Neural cell (in vitro differentiated cells): ENCODE data around the gene MIGA1. TPM values are rescaled to one million over a fixed set of nuclear protein-coding genes. Genes with fewer than 3 reads are reported as not detected.

ENCODE experiments used
- H2AFZ ChIP-seq: fragments of 200-600, 300-800 bp; sonication (generic), shearing (Covaris generic); 2 replicates; pipeline ENCODE4 v1.6.0; 2014; ENCODE audit warnings: low read depth, mild to moderate bottlenecking, antibody characterized with exemption, low read length, moderate library complexity
- H3F3A ChIP-seq: fragments of 200-600 bp; shearing (Covaris generic); 2 replicates; pipeline ENCODE4 v1.6.1; 2016; ENCODE audit warnings: mild to moderate bottlenecking, moderate library complexity, mixed read lengths, antibody characterized with exemption, low read length; ENCODE audit not compliant: insufficient read depth, poor library complexity, severe bottlenecking
- H3K27ac ChIP-seq: fragments of 200-600, 300-800 bp; sonication (generic), shearing (Covaris generic); 2 replicates; pipeline ENCODE4 v1.5.1; 2014; ENCODE audit warnings: mild to moderate bottlenecking, low read length, moderate library complexity
- H3K27me3 ChIP-seq: fragments of 300-800, 200-600 bp; sonication (generic), shearing (Covaris generic); 2 replicates; pipeline ENCODE4 v1.6.0; 2014; ENCODE audit warnings: mild to moderate bottlenecking, low read depth, low read length, moderate library complexity; ENCODE audit not compliant: insufficient read depth
- H3K36me3 ChIP-seq: fragments of 300-800, 200-600 bp; sonication (generic), shearing (Covaris generic); 2 replicates; pipeline ENCODE4 v1.5.1; 2014; ENCODE audit warnings: mild to moderate bottlenecking, antibody characterized with exemption, low read length, moderate library complexity; ENCODE audit not compliant: insufficient read depth
- H3K4me2 ChIP-seq: fragments of 300-800, 200-600 bp; sonication (generic), shearing (Covaris generic); 2 replicates; pipeline ENCODE4 v1.6.0; 2014; ENCODE audit warnings: mild to moderate bottlenecking, low read length
- H3K4me3 ChIP-seq: fragments of 300-800, 200-600 bp; sonication (generic), shearing (Covaris generic); 2 replicates; pipeline ENCODE4 v1.5.1; 2014; ENCODE audit warnings: mild to moderate bottlenecking, low read length, moderate library complexity
- H3K79me2 ChIP-seq: fragments of 200-600 bp; shearing (Covaris generic); replicated peaks from 2 replicates; pipeline ENCODE4 v1.6.0; 2014; ENCODE audit warnings: mild to moderate bottlenecking, low read length, moderate library complexity; ENCODE audit not compliant: insufficient read depth
- H3K9ac ChIP-seq: fragments of 300-800, 200-600 bp; sonication (generic), shearing (Covaris generic); 2 replicates; pipeline ENCODE4 v1.6.1; 2016; ENCODE audit warnings: mild to moderate bottlenecking, low read length, mixed read lengths
- H3K9me2 ChIP-seq: fragments of 200-600 bp; shearing (Covaris generic); 2 replicates; pipeline ENCODE4 v1.6.1; 2016; ENCODE audit warnings: mild to moderate bottlenecking, low read length, mixed read lengths; ENCODE audit not compliant: insufficient read depth
- H3K9me3 ChIP-seq: fragments of 200-600, 300-800 bp; sonication (generic), shearing (Covaris generic); 2 replicates; pipeline ENCODE4 v1.6.1; 2016; ENCODE audit warnings: mild to moderate bottlenecking, mixed run types, low read length, moderate library complexity, mixed read lengths
- H4K20me1 ChIP-seq: fragments of 200-600 bp; shearing (Covaris generic); 2 replicates; pipeline ENCODE4 v1.6.1; 2016; ENCODE audit warnings: mild to moderate bottlenecking, mixed run types; ENCODE audit not compliant: insufficient read depth
- EP300 ChIP-seq: fragments of 450-650 bp; conservative IDR thresholded peaks from 2 replicates; pipeline ENCODE4 v1.6.1; 2014; ENCODE audit warnings: antibody characterized with exemption, mild to moderate bottlenecking, moderate library complexity; ENCODE audit not compliant: poor library complexity, severe bottlenecking
- EZH2 ChIP-seq: fragments of 200-600, 300-800 bp; shearing (Covaris generic), sonication (generic); IDR thresholded peaks from 2 replicates; pipeline ENCODE4 v1.6.1; 2014; ENCODE audit warnings: antibody characterized with exemption, low read length, borderline replicate concordance, mild to moderate bottlenecking; ENCODE audit not compliant: insufficient read depth, poor library complexity, severe bottlenecking
- MXI1 ChIP-seq: fragments of 450-650 bp; conservative IDR thresholded peaks from 2 replicates; pipeline ENCODE4 v1.6.1; 2014; ENCODE audit warnings: antibody characterized with exemption, mild to moderate bottlenecking; ENCODE audit not compliant: poor library complexity, severe bottlenecking
- POLR2AphosphoS5 ChIP-seq: IDR thresholded peaks from 2 replicates; pipeline ENCODE4 v1.6.1; 2012
- RAD21 ChIP-seq: fragments of 450-650 bp; conservative IDR thresholded peaks from 2 replicates; pipeline ENCODE4 v1.6.1; 2014; ENCODE audit warnings: antibody characterized with exemption, mild to moderate bottlenecking, moderate library complexity
- SMC3 ChIP-seq: fragments of 450-650 bp; conservative IDR thresholded peaks from 2 replicates; pipeline ENCODE4 v1.6.1; 2014; ENCODE audit warnings: antibody characterized with exemption, mild to moderate bottlenecking, moderate library complexity; ENCODE audit not compliant: poor library complexity
- TAF1 ChIP-seq: IDR thresholded peaks from 2 replicates; pipeline ENCODE4 v1.6.1; 2012; ENCODE audit warnings: low read depth
- polyA plus RNA-seq: library from polyadenylated mRNA; depleted of rRNA; stranded (reverse); fragments of >200 nt; gene quantifications from 2 replicates; pipeline ENCODE4 v1.2.3, GENCODE V29; 2014
- TF ChIP-seq, protein P1 (sequence below): fragments of 450-650 bp; IDR thresholded peaks from 2 replicates; pipeline ENCODE4 v1.5.1; 2014; ENCODE audit warnings: antibody characterized with exemption, mild to moderate bottlenecking, moderate library complexity; ENCODE audit not compliant: poor library complexity, severe bottlenecking
- TF ChIP-seq, protein P2 (sequence below): IDR thresholded peaks from 2 replicates; pipeline ENCODE4 v1.6.1; 2012; ENCODE audit warnings: borderline replicate concordance

The MIGA1 gene
- polyA plus RNA-seq, 1 donor from 2014 or later, result 10.8 TPM

DNA sequence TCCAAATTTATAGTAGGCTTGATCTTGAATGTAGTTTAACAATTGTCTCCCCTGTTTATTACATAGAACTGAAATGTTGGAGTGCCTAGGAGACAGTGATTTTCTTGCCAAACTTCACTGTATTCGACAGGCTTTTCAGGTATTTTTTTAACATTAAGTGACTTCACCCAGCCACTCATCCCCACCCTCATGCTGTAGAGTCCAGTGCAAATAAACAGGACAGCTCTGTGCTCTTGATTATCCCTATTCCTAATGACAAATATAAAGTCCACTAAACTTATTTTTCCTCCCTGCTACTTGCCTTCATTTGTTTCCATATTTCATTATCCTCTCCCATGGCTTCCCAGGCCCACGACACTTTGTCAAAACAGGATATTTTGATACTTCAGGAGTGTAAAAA, 79.8 kb downstream of the MIGA1 start:
- TF ChIP-seq SMC3, result no peak
- TF ChIP-seq EP300, result no peak
- TF ChIP-seq, protein P1, sequence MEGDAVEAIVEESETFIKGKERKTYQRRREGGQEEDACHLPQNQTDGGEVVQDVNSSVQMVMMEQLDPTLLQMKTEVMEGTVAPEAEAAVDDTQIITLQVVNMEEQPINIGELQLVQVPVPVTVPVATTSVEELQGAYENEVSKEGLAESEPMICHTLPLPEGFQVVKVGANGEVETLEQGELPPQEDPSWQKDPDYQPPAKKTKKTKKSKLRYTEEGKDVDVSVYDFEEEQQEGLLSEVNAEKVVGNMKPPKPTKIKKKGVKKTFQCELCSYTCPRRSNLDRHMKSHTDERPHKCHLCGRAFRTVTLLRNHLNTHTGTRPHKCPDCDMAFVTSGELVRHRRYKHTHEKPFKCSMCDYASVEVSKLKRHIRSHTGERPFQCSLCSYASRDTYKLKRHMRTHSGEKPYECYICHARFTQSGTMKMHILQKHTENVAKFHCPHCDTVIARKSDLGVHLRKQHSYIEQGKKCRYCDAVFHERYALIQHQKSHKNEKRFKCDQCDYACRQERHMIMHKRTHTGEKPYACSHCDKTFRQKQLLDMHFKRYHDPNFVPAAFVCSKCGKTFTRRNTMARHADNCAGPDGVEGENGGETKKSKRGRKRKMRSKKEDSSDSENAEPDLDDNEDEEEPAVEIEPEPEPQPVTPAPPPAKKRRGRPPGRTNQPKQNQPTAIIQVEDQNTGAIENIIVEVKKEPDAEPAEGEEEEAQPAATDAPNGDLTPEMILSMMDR, result no peak
- TF ChIP-seq TAF1, result no peak
- TF ChIP-seq RAD21, result no peak
- no peak for TF ChIP-seq POLR2AphosphoS5
- TF ChIP-seq MXI1, result no peak
- no peak for TF ChIP-seq EZH2
- TF ChIP-seq, protein P2, sequence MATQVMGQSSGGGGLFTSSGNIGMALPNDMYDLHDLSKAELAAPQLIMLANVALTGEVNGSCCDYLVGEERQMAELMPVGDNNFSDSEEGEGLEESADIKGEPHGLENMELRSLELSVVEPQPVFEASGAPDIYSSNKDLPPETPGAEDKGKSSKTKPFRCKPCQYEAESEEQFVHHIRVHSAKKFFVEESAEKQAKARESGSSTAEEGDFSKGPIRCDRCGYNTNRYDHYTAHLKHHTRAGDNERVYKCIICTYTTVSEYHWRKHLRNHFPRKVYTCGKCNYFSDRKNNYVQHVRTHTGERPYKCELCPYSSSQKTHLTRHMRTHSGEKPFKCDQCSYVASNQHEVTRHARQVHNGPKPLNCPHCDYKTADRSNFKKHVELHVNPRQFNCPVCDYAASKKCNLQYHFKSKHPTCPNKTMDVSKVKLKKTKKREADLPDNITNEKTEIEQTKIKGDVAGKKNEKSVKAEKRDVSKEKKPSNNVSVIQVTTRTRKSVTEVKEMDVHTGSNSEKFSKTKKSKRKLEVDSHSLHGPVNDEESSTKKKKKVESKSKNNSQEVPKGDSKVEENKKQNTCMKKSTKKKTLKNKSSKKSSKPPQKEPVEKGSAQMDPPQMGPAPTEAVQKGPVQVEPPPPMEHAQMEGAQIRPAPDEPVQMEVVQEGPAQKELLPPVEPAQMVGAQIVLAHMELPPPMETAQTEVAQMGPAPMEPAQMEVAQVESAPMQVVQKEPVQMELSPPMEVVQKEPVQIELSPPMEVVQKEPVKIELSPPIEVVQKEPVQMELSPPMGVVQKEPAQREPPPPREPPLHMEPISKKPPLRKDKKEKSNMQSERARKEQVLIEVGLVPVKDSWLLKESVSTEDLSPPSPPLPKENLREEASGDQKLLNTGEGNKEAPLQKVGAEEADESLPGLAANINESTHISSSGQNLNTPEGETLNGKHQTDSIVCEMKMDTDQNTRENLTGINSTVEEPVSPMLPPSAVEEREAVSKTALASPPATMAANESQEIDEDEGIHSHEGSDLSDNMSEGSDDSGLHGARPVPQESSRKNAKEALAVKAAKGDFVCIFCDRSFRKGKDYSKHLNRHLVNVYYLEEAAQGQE, result no peak
- H3K27ac ChIP-seq, result no peak overlapping the region
- no peak overlapping the region for H3K9ac ChIP-seq

DNA sequence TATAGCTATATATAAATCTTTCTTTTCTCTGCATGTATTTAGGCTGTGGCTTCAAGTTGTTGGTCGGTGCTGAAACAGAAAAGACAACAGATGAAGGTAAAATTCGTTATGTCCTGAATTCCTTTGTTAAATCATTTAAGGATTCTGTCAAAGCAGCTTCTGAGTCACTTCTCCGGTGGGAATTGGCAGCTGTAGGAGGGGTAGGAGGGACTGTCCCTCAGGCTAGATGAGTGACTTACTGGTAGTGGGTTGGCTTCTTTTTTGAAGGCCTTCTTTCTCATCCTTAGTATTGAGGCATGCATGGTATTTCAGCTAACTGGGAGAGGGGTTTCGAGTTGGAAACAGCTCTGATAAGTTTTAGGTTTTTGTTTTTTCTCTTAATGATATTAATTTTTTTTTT, 86.8 kb downstream of the MIGA1 start:
- no peak overlapping the region for H3K9ac ChIP-seq
- H3K27ac ChIP-seq, result no peak overlapping the region
- H3K79me2 ChIP-seq, result no peaks in the 10 kb centered on the region
- TF ChIP-seq POLR2AphosphoS5 (no peak), RAD21 (no peak), TAF1 (no peak), MXI1 (no peak), EZH2 (no peak), EP300 (no peak)
- TF ChIP-seq, protein P1, result no peak
- TF ChIP-seq, protein P2, result no peak
- H3K4me3 ChIP-seq, result no peak overlapping the region
- H3K9me3 ChIP-seq, result no peaks in the 10 kb centered on the region
- H3K4me2 ChIP-seq, result no peak overlapping the region
- no peaks in the 10 kb centered on the region for H4K20me1 ChIP-seq
- no peaks in the 10 kb centered on the region for H3F3A ChIP-seq
- H3K27me3 ChIP-seq, result no peaks in the 10 kb centered on the region
- H2AFZ ChIP-seq, result no peak overlapping the region
- no peaks in the 10 kb centered on the region for H3K9me2 ChIP-seq
- H3K36me3 ChIP-seq, result no peaks in the 10 kb centered on the region

More for the DNA sequence above, 79.8 kb downstream of the MIGA1 start:
- peaks cover 3% of the 10 kb centered on the region for H3K36me3 ChIP-seq
- H4K20me1 ChIP-seq, result no peaks in the 10 kb centered on the region
- no peaks in the 10 kb centered on the region for H3F3A ChIP-seq
- no peak overlapping the region for H2AFZ ChIP-seq
- H3K4me3 ChIP-seq, result no peak overlapping the region
- no peak overlapping the region for H3K4me2 ChIP-seq
- H3K9me2 ChIP-seq, result no peaks in the 10 kb centered on the region
- no peaks in the 10 kb centered on the region for H3K27me3 ChIP-seq
- no peaks in the 10 kb centered on the region for H3K79me2 ChIP-seq
- H3K9me3 ChIP-seq, result no peaks in the 10 kb centered on the region
